Astrocyte of the spinal cord (primary cell): ENCODE data around the gene OSBPL5.
A peak's percentile ranks its signal among the peaks of the same experiment; 100 is the strongest.

Source experiments
- DNase-seq: peaks from one replicate; pipeline ENCODE4 v3.0.0; 2011; ENCODE audit warnings: low read depth, low spot score
- H3K4me3 ChIP-seq: 2 replicates; pipeline ENCODE4 v1.5.1; 2011; ENCODE audit warnings: low read depth, mild to moderate bottlenecking, low read length, moderate library complexity
- in situ Hi-C: cut with HindIII; loops from 2 replicates; pipeline ENCODE4 v1.10.0; 2017; ENCODE audit warnings: low sequenced_read_pairs
- TF ChIP-seq, protein P1 (sequence below): IDR thresholded peaks from 2 replicates; pipeline ENCODE4 v1.5.1; 2012; ENCODE audit warnings: low read depth, mild to moderate bottlenecking, low read length, inconsistent platforms

The OSBPL5 gene

DNA sequence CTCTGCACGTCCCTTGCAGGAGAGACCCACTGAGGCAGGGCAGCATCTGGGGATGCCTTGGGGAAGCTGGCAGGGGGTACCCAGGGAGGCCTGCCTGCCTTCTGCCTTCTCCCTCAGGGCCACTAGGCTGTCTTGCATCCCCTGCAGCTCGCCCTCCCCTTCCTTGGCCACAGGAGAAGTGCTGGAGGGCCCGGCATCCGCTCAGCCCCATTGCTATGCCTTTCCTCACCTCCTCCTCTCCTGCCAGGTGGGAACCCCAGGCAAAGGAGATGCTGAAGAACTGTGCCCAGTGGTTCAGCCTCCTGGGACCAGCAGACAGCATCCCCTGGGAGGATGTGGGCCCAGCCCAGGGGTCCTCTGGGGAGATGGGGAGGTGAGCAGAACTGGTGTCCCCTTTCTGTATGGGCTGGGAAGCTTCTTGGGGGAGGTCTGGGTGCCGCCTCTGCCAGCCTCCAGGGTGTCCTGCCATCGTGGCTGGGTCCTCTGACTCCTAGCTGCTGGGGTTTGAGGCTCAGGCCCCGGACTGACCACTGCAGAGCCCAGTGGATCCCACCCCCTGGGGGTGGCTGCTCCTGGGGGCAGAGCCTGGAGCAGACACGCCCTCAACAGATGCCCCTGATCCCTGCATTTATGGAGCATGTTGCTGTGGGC is 32.9 kb upstream of the OSBPL5 start:
- in situ Hi-C loops: no loop called here
- no peak overlapping the region for H3K4me3 ChIP-seq
- TF ChIP-seq, protein P1, sequence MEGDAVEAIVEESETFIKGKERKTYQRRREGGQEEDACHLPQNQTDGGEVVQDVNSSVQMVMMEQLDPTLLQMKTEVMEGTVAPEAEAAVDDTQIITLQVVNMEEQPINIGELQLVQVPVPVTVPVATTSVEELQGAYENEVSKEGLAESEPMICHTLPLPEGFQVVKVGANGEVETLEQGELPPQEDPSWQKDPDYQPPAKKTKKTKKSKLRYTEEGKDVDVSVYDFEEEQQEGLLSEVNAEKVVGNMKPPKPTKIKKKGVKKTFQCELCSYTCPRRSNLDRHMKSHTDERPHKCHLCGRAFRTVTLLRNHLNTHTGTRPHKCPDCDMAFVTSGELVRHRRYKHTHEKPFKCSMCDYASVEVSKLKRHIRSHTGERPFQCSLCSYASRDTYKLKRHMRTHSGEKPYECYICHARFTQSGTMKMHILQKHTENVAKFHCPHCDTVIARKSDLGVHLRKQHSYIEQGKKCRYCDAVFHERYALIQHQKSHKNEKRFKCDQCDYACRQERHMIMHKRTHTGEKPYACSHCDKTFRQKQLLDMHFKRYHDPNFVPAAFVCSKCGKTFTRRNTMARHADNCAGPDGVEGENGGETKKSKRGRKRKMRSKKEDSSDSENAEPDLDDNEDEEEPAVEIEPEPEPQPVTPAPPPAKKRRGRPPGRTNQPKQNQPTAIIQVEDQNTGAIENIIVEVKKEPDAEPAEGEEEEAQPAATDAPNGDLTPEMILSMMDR: no peak
- no peak for DNase-seq

DNA sequence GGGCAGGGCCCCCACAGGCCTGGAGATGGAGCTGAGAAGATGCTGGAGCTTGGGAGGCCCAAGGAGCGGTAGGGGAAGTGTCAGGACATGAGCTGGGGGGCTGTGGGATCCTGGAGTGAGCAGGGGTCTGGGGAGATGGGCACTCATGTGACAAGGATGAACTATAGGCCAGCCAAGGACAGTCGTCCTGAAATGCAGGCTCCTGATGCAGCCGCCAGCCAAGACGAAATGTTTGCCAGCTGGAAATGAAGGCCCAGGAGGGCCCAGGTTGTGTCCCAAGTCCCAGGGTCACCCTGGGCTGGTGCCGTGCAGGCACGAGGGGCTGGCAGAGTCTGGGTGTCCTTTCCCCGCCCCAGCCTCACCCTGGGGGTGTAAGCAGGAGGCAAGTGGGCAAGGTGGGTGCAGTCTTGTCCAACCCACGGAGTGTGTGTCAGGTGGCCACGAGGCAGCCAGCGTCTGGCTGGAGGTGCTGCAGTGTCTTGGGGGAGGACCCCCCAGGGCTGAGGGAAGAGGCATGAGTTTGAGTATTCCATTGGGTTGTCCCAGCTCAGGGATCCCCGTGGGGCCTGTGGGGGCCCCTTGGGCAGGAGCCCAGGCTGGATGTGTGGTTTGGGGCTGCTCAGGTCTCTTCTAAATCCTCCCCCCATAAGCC is 32.1 kb upstream of the OSBPL5 start:
- TF ChIP-seq, protein P1: no peak
- in situ Hi-C loops: no loop called here
- H3K4me3 ChIP-seq: no peak overlapping the region
- DNase-seq: no peak

DNA sequence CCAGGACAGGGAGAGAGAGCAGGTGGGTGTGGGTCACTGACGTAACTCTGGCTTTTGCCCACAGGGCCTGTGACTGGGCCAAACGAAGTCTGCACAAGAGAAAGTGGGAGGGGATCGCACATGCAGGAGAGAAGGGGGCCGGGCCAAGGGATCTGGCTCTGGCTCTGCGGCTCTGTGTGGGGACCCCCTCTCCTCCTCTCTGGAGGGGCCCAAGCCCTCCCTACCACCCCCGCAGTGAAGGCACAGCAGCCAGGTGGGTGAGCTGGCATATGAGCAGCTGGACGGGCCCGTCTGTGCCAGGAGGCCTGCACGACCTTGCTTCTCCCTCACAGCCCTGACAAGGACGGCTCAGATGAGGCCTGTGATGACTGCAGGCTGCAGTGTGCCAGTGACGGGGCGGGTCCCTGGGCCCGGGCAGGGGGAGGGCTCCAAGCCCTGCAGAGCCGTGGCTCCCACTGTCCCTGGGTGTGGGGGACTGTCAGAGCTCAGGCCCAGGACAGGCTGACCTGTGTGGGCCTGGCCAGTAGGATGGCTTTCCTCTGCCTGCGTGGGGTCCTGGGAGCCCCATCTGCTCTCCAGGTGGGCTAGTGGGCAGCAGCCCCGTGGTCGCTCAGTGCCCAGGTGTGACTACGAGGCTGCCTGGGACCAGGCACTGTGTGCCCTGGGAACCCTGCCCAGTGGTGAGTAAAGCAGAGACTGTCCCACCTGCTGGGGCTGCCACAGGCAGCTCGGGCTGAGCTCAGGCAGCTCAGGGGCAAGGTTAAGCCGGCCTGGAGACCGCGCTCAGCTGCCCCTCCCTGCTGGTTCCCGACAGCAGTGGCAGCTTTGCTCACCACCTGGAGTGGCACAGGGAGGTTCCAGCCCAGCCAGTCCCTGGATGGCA is 31.3 kb upstream of the OSBPL5 start:
- DNase-seq: no peak
- TF ChIP-seq, protein P1: no peak
- H3K4me3 ChIP-seq: no peak overlapping the region
- in situ Hi-C loops: no loop called here

DNA sequence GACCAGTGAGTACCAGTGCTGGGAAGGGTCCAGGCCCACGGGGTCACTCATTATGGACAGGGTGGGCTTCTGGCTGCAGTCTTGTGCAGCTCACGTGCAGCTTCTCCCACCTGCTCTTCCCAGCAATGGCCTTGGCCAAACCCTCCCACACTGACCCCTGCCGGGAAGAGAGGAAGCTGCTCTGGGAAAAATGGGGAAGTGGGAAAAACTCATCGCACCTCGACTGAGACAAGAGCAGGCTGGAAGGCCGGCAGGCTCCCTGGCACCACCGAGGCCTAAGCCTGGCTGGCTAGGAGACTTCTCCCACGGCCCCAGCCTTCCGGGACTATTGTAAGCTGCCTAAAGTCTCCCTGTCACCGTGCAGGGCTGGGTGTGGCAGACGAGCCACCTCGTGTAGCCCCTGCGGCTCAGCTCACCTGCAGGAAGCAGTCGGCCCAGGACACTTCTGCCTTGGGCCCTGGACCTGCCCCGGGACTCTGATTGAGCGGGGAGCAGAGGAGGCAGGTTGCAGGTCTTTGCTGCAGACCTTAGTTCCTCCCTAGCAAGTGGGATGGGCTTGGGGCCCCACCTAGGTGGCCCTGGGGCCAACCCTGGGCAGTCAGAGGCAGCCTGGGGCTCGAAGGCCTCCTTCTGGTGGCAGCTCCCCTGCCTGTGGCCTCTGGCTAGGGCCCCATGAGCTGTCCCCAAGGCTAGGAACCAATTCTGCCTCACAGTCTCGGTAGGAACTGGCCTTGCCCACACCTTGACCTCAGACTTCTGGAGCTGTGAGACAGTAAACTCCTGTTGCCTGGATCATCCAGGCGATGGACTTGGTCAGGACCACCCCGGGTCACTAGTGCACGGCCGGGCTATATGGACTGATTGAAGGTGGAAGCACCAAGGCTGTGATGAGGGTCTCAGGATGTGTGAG is 30.4 kb upstream of the OSBPL5 start:
- in situ Hi-C loops: no loop called here
- DNase-seq: no peak
- TF ChIP-seq, protein P1: peak; percentile 54
- no peak overlapping the region for H3K4me3 ChIP-seq

DNA sequence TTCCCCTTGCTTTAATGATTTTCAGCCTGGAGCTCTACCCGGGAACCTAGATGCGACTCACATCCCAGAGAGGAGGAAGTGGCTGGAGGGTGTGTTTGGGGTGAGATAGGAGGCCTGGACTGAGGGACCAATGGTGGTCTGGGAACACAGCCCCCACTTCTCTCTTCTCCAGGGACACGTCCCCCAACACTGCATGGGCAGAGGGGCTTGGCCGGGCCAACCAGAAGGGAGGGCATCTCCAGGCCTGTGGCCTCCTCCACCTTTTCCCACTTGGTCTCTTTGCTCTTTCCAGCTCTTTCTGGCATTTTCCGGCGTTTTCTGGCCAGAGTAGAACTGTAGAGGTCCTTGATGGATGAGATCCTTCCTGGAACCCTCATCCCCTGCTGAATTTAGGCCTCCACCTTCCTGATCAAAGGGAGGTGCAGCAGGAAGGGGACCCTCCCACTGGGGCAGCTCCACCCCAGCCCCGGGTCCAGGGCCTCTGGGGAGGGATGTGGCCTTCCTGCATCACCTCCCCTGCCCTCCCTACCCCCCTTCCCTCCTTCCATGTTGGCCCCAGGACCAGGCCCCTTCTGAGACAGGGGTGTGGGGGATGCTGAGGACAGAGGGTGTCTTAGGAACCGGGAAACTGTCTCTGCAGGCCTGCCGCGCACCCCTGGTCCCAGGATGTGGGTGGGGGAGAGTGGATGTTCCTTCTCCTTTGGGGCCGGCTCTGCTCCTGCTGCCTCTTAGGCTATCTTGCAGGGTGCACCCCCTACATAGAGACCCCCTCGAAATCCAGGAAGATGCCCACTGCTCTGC is 29.1 kb upstream of the OSBPL5 start:
- no peak overlapping the region for H3K4me3 ChIP-seq
- TF ChIP-seq, protein P1: no peak
- DNase-seq: no peak
- in situ Hi-C loops: no loop called here
